Fibroblast of lung (primary cell): ENCODE results near the gene GPR141. TPM values are rescaled to one million over a fixed set of nuclear protein-coding genes. Genes with fewer than 3 reads are reported as not detected.

Experiments
- DNase-seq, 2 donors: peaks; one replicate each; pipeline versions ENCODE4 v3.0.0 to v3.0.0-alpha.2; 2010; ENCODE audit warnings: low read depth in 2 of 2
- H2AFZ ChIP-seq: 2 replicates; pipeline ENCODE4 v1.5.1; 2012; ENCODE audit warnings: low read length, control low read depth, inconsistent platforms
- H3K27ac ChIP-seq: 2 replicates; pipeline ENCODE4 v1.5.1; 2011; ENCODE audit warnings: low read length, control low read depth; ENCODE audit not compliant: insufficient read depth
- H3K27me3 ChIP-seq: 2 replicates; pipeline ENCODE4 v1.5.1; 2011; ENCODE audit warnings: mild to moderate bottlenecking, low read length; ENCODE audit not compliant: control insufficient read depth, insufficient read depth
- H3K36me3 ChIP-seq: 2 replicates; pipeline ENCODE4 v1.5.1; 2011; ENCODE audit warnings: low read length; ENCODE audit not compliant: control insufficient read depth, insufficient read depth
- H3K4me1 ChIP-seq: 2 replicates; pipeline ENCODE4 v1.5.1; 2011; ENCODE audit warnings: low read length; ENCODE audit not compliant: control insufficient read depth, insufficient read depth; ENCODE audit errors: extremely low read depth
- H3K4me2 ChIP-seq: 2 replicates; pipeline ENCODE4 v1.5.1; 2011; ENCODE audit warnings: low read length, control low read depth; ENCODE audit not compliant: insufficient read depth; ENCODE audit errors: extremely low read depth
- H3K4me3 ChIP-seq, 4 experiments: fragments of 200-600 bp in 1 of 4; sonication (generic) in 1 of 4; replicated peaks in 1 of 4; 2 replicates each; pipeline ENCODE4 v1.5.1; 2011 to 2016; ENCODE audit warnings: low read length in 4 of 4, low read depth in 3 of 4, mild to moderate bottlenecking in 3 of 4, control low read depth in 2 of 4, inconsistent platforms in 1 of 4, mixed read lengths in 1 of 4; ENCODE audit not compliant: insufficient read depth in 1 of 4; ENCODE audit errors: control extremely low read depth in 1 of 4
- H3K79me2 ChIP-seq: 2 replicates; pipeline ENCODE4 v1.5.1; 2012; ENCODE audit warnings: mild to moderate bottlenecking, low read length, inconsistent platforms; ENCODE audit not compliant: control insufficient read depth, insufficient read depth
- H3K9ac ChIP-seq: 2 replicates; pipeline ENCODE4 v1.5.1; 2011; ENCODE audit warnings: mild to moderate bottlenecking, low read length, control low read depth; ENCODE audit not compliant: insufficient read depth
- H3K9me3 ChIP-seq: 2 replicates; pipeline ENCODE4 v1.5.1; 2012; ENCODE audit warnings: low read depth, low read length; ENCODE audit not compliant: control insufficient read depth, insufficient read depth
- H4K20me1 ChIP-seq: 2 replicates; pipeline ENCODE4 v1.5.1; 2011; ENCODE audit warnings: low read length; ENCODE audit not compliant: control insufficient read depth, insufficient read depth; ENCODE audit errors: extremely low read depth
- EZH2 ChIP-seq: IDR thresholded peaks from 2 replicates; pipeline ENCODE4 v1.5.1; 2012; ENCODE audit warnings: low read length, control low read depth, mild to moderate bottlenecking; ENCODE audit errors: missing control alignments
- polyA plus RNA-seq, 2 donors: library from polyadenylated mRNA; depleted of rRNA in 1 of 2; stranded (reverse) in 1 of 2; unstranded in 1 of 2; fragments of >200 nt; gene quantifications; 2 replicates each; pipeline ENCODE4 v1.2.1, GENCODE V29; 2011 to 2012; ENCODE audit warnings: missing spikeins in 1 of 2
- total RNA-seq: library from RNA; depleted of rRNA; stranded (reverse); fragments of >200 nt; gene quantifications from 2 replicates; pipeline ENCODE4 v1.2.1, GENCODE V29; 2014
- TF ChIP-seq, protein P1 (sequence below), 2 donors: IDR thresholded peaks in 1 of 2; conservative IDR thresholded peaks in 1 of 2; 1 replicate in 1 of 2; 2 replicates in 1 of 2; pipeline ENCODE4 v1.5.1; 2011 to 2012; ENCODE audit warnings: low read length in 2 of 2, control low read depth in 1 of 2, inconsistent platforms in 1 of 2, low read depth in 1 of 2, mild to moderate bottlenecking in 1 of 2

The GPR141 gene
- total and polyA plus RNA-seq, 2 donors (not counting 1 experiment from before 2014, with no cell fraction given), result not detected

DNA sequence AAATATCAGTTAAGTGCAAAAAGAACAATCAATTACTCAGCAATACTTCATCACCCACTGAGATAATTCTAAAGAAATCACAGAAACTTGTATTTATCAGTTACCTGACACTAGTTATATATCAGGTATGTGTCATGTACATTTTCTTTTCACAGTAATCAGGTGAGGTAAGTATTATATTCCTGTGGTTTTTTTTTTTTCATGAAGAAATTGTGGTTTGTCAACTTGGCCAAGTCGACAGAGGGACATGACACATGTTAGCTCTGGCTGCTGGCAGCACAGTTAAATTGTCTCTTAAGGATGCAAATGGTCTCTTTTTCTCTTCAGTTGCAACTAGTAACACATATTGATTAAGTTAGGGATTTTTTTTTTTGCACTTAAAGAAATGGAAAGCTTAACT, 13.7 kb upstream of the GPR141 start:
- Histone ChIP-seq H3K9ac (no peak overlapping the region), H3K27ac (no peak overlapping the region), H3K4me1 (no peaks in the 10 kb centered on the region), H2AFZ (no peak overlapping the region), H3K4me3 (no peak overlapping the region), H3K36me3 (no peaks in the 10 kb centered on the region), H3K9me3 (no peaks in the 10 kb centered on the region), H4K20me1 (no peaks in the 10 kb centered on the region), H3K4me2 (no peak overlapping the region), H3K27me3 (no peaks in the 10 kb centered on the region), H3K79me2 (no peaks in the 10 kb centered on the region)
- TF ChIP-seq EZH2, result no peak
- TF ChIP-seq, protein P1, sequence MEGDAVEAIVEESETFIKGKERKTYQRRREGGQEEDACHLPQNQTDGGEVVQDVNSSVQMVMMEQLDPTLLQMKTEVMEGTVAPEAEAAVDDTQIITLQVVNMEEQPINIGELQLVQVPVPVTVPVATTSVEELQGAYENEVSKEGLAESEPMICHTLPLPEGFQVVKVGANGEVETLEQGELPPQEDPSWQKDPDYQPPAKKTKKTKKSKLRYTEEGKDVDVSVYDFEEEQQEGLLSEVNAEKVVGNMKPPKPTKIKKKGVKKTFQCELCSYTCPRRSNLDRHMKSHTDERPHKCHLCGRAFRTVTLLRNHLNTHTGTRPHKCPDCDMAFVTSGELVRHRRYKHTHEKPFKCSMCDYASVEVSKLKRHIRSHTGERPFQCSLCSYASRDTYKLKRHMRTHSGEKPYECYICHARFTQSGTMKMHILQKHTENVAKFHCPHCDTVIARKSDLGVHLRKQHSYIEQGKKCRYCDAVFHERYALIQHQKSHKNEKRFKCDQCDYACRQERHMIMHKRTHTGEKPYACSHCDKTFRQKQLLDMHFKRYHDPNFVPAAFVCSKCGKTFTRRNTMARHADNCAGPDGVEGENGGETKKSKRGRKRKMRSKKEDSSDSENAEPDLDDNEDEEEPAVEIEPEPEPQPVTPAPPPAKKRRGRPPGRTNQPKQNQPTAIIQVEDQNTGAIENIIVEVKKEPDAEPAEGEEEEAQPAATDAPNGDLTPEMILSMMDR (conservative IDR thresholded peaks at IDR 0.05 in 1 of 2, IDR thresholded peaks at IDR 0.05 in 1 of 2; ENCODE audit: low read depth in 1 of 2, low read length in 2 of 2), result no peak
- no peak for DNase-seq

DNA sequence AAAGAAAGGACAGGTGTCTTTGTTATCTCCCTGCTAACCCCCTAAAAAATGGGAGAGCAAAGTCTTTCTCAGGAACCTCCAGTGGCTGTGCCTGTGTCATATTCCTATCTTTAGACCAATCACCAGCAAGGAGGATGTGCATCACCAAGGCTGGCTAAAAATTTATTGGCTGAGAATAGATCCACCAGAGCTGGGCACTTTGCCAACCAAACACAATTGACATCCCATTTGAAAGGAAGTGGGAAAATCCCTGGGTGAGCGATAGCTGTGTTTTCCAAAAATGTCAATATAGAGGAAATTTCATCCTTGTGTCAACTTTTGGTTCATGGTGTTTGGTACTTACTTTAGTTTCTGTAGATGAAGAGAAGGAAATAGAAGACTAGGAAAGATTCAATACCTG, 13.1 kb upstream of the GPR141 start:
- Histone ChIP-seq H3K27ac (no peak overlapping the region), H3K4me3 (no peak overlapping the region), H3K79me2 (no peaks in the 10 kb centered on the region), H3K9me3 (no peaks in the 10 kb centered on the region), H3K4me1 (no peaks in the 10 kb centered on the region), H3K27me3 (no peaks in the 10 kb centered on the region), H3K36me3 (no peaks in the 10 kb centered on the region), H3K9ac (no peak overlapping the region), H4K20me1 (no peaks in the 10 kb centered on the region), H3K4me2 (no peak overlapping the region), H2AFZ (no peak overlapping the region)
- no peak for DNase-seq
- TF ChIP-seq EZH2, result no peak
- TF ChIP-seq, protein P1 (conservative IDR thresholded peaks at IDR 0.05 in 1 of 2, IDR thresholded peaks at IDR 0.05 in 1 of 2; ENCODE audit: low read depth in 1 of 2, low read length in 2 of 2), result no peak

DNA sequence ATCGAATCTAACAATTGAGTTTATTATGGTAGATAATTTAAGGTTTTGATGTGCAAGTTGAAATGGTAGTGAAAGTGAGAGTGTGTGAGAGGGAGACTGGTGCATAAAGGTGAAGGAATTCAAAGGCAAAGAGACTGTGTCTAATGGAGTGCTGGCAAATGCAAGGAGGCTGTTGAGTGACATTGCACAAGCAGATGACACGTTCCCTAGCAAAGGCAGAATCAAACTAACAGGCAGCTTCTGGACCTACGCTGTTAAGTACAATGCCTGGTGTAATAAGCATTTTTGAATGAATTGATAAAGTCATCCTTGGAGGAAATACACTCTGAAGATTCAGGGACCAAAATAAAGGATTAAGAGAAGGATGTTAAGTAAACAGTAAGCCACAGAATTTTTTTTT, 11.7 kb upstream of the GPR141 start:
- Histone ChIP-seq H3K79me2 (no peaks in the 10 kb centered on the region), H3K4me2 (no peak overlapping the region), H3K27ac (no peak overlapping the region), H3K9me3 (no peaks in the 10 kb centered on the region), H4K20me1 (no peaks in the 10 kb centered on the region), H3K4me3 (no peak overlapping the region), H3K4me1 (no peaks in the 10 kb centered on the region), H3K36me3 (no peaks in the 10 kb centered on the region), H3K27me3 (no peaks in the 10 kb centered on the region), H3K9ac (no peak overlapping the region), H2AFZ (no peak overlapping the region)
- TF ChIP-seq, protein P1 (conservative IDR thresholded peaks at IDR 0.05 in 1 of 2, IDR thresholded peaks at IDR 0.05 in 1 of 2; ENCODE audit: low read depth in 1 of 2, low read length in 2 of 2), result no peak
- no peak for DNase-seq
